H1 (cell line): ENCODE measurements around the gene INHBC. TPM values are rescaled to one million over a fixed set of nuclear protein-coding genes. Genes with fewer than 3 reads are reported as not detected.

Experiments
- KDM4A ChIP-seq: IDR thresholded peaks from one replicate; pipeline ENCODE4 v1.7.1; 2012; ENCODE audit warnings: low read depth, mild to moderate bottlenecking, moderate library complexity, low read length, inconsistent platforms; ENCODE audit not compliant: severe bottlenecking
- MAFK ChIP-seq: IDR thresholded peaks from 2 replicates; pipeline ENCODE4 v1.6.1; 2012; ENCODE audit warnings: low read depth, mild to moderate bottlenecking, improper control_type of control experiment, low read length
- POLR2A ChIP-seq, 2 experiments: IDR thresholded peaks; 1 replicate in 1 of 2; 2 replicates in 1 of 2; pipeline ENCODE4 v1.6.1; 2011; ENCODE audit warnings: low read depth in 2 of 2, low read length in 2 of 2, mild to moderate bottlenecking in 2 of 2; ENCODE audit errors: control extremely low read depth in 1 of 2
- POU5F1 ChIP-seq: IDR thresholded peaks from 2 replicates; pipeline ENCODE4 v1.6.1; 2011; ENCODE audit warnings: low read depth, mild to moderate bottlenecking, low read length, moderate library complexity
- SIN3A ChIP-seq, 2 experiments: IDR thresholded peaks in 1 of 2; conservative IDR thresholded peaks in 1 of 2; 2 replicates each; pipeline ENCODE4 v1.6.1; 2011 to 2012; ENCODE audit warnings: low read length in 2 of 2, improper control_type of control experiment in 1 of 2, low read depth in 1 of 2, mild to moderate bottlenecking in 1 of 2
- SIRT6 ChIP-seq: IDR thresholded peaks from one replicate; pipeline ENCODE4 v1.7.1; 2012; ENCODE audit warnings: low read length, inconsistent platforms
- SIX5 ChIP-seq: IDR thresholded peaks from 2 replicates; pipeline ENCODE4 v1.6.1; 2011; ENCODE audit warnings: mild to moderate bottlenecking, low read depth, low read length
- SP4 ChIP-seq: IDR thresholded peaks from 2 replicates; pipeline ENCODE4 v1.6.1; 2012; ENCODE audit warnings: low read length, inconsistent platforms
- SUZ12 ChIP-seq: fragments of 200-600 bp; sonication (generic); IDR thresholded peaks from 2 replicates; pipeline ENCODE4 v1.6.1; 2012; ENCODE audit warnings: mild to moderate bottlenecking, inconsistent platforms, low read length, moderate library complexity, mixed read lengths
- ZNF274 ChIP-seq: IDR thresholded peaks from 2 replicates; pipeline ENCODE4 v1.7.0; 2012; ENCODE audit warnings: low read length, borderline replicate concordance; ENCODE audit errors: extremely low read depth
- polyA plus RNA-seq, 7 experiments: library from polyadenylated mRNA; depleted of rRNA in 3 of 7; stranded (reverse) in 5 of 7; unstranded in 2 of 7; fragments of >200 nt in 5 of 7; fragments of 200-250 nt in 2 of 7; gene quantifications; 1 replicate in 5 of 7; 2 replicates in 1 of 7; 4 replicates in 1 of 7; pipeline versions ENCODE4 v1.2.1 to v1.2.3, GENCODE V29; 2011 to 2013; ENCODE audit warnings: missing spikeins in 2 of 7, mixed read lengths in 2 of 7
- total RNA-seq: library from RNA; stranded (reverse); fragmentation: NEBNext Ultra II Directional; extraction: Animal tissue kit (Norgen Biotek cat#: 25700); gene quantifications from 2 replicates; pipeline ENCODE4 v1.2.1, GENCODE V29; 2021
- TF ChIP-seq, protein P1 (sequence below): fragments of 300-600 bp; sonication (generic); IDR thresholded peaks from 2 replicates; pipeline ENCODE4 v1.7.1; 2012; ENCODE audit warnings: low read length, moderate library complexity, mild to moderate bottlenecking, inconsistent platforms; ENCODE audit not compliant: insufficient replicate concordance

The INHBC gene
- total and polyA plus RNA-seq, 2 of the 8 experiments (the other 6 are each of a cell fraction or from before 2014, with no cell fraction given) = 0.15 TPM; not detected in 1

- TF ChIP-seq, protein P1, sequence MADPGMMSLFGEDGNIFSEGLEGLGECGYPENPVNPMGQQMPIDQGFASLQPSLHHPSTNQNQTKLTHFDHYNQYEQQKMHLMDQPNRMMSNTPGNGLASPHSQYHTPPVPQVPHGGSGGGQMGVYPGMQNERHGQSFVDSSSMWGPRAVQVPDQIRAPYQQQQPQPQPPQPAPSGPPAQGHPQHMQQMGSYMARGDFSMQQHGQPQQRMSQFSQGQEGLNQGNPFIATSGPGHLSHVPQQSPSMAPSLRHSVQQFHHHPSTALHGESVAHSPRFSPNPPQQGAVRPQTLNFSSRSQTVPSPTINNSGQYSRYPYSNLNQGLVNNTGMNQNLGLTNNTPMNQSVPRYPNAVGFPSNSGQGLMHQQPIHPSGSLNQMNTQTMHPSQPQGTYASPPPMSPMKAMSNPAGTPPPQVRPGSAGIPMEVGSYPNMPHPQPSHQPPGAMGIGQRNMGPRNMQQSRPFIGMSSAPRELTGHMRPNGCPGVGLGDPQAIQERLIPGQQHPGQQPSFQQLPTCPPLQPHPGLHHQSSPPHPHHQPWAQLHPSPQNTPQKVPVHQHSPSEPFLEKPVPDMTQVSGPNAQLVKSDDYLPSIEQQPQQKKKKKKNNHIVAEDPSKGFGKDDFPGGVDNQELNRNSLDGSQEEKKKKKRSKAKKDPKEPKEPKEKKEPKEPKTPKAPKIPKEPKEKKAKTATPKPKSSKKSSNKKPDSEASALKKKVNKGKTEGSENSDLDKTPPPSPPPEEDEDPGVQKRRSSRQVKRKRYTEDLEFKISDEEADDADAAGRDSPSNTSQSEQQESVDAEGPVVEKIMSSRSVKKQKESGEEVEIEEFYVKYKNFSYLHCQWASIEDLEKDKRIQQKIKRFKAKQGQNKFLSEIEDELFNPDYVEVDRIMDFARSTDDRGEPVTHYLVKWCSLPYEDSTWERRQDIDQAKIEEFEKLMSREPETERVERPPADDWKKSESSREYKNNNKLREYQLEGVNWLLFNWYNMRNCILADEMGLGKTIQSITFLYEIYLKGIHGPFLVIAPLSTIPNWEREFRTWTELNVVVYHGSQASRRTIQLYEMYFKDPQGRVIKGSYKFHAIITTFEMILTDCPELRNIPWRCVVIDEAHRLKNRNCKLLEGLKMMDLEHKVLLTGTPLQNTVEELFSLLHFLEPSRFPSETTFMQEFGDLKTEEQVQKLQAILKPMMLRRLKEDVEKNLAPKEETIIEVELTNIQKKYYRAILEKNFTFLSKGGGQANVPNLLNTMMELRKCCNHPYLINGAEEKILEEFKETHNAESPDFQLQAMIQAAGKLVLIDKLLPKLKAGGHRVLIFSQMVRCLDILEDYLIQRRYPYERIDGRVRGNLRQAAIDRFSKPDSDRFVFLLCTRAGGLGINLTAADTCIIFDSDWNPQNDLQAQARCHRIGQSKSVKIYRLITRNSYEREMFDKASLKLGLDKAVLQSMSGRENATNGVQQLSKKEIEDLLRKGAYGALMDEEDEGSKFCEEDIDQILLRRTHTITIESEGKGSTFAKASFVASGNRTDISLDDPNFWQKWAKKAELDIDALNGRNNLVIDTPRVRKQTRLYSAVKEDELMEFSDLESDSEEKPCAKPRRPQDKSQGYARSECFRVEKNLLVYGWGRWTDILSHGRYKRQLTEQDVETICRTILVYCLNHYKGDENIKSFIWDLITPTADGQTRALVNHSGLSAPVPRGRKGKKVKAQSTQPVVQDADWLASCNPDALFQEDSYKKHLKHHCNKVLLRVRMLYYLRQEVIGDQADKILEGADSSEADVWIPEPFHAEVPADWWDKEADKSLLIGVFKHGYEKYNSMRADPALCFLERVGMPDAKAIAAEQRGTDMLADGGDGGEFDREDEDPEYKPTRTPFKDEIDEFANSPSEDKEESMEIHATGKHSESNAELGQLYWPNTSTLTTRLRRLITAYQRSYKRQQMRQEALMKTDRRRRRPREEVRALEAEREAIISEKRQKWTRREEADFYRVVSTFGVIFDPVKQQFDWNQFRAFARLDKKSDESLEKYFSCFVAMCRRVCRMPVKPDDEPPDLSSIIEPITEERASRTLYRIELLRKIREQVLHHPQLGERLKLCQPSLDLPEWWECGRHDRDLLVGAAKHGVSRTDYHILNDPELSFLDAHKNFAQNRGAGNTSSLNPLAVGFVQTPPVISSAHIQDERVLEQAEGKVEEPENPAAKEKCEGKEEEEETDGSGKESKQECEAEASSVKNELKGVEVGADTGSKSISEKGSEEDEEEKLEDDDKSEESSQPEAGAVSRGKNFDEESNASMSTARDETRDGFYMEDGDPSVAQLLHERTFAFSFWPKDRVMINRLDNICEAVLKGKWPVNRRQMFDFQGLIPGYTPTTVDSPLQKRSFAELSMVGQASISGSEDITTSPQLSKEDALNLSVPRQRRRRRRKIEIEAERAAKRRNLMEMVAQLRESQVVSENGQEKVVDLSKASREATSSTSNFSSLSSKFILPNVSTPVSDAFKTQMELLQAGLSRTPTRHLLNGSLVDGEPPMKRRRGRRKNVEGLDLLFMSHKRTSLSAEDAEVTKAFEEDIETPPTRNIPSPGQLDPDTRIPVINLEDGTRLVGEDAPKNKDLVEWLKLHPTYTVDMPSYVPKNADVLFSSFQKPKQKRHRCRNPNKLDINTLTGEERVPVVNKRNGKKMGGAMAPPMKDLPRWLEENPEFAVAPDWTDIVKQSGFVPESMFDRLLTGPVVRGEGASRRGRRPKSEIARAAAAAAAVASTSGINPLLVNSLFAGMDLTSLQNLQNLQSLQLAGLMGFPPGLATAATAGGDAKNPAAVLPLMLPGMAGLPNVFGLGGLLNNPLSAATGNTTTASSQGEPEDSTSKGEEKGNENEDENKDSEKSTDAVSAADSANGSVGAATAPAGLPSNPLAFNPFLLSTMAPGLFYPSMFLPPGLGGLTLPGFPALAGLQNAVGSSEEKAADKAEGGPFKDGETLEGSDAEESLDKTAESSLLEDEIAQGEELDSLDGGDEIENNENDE = no peak
- TF ChIP-seq SIX5 = no peak
- no peak for TF ChIP-seq ZNF274
- no peak for TF ChIP-seq MAFK
- peak; percentile 87 for TF ChIP-seq SUZ12
- TF ChIP-seq SIRT6 = no peak
- TF ChIP-seq POU5F1 = no peak
- TF ChIP-seq POLR2A (IDR thresholded peaks at IDR 0.05; ENCODE audit: control extremely low read depth in 1 of 2, low read depth in 2 of 2, low read length in 2 of 2) = no peak
- TF ChIP-seq SP4 = no peak
- TF ChIP-seq SIN3A (conservative IDR thresholded peaks at IDR 0.05 in 1 of 2, IDR thresholded peaks at IDR 0.05 in 1 of 2; ENCODE audit: low read depth in 1 of 2, low read length in 2 of 2) = no peak
- peak; percentile 85 for TF ChIP-seq KDM4A
These were observed 40.9 kb downstream of the INHBC start (continued) for GRCh38 chr12:57475271-57476161.
